Activated CD4-positive, alpha-beta T cell treated with anti-CD3 and anti-CD28 coated beads, Interleukin-2, amount 50 U/mL, for 4 hours (primary cell): ENCODE results near the gene RALA.
"Not testable (repeated sequence)": the region's sequence is repeated elsewhere in the genome, so short reads cannot be mapped to it uniquely, and the experiment has no call there.

Source experiments
- DNase-seq, 2 experiments: peaks; one replicate each; pipeline ENCODE4 v3.0.0-alpha.2; 2020

Gene RALA

DNA sequence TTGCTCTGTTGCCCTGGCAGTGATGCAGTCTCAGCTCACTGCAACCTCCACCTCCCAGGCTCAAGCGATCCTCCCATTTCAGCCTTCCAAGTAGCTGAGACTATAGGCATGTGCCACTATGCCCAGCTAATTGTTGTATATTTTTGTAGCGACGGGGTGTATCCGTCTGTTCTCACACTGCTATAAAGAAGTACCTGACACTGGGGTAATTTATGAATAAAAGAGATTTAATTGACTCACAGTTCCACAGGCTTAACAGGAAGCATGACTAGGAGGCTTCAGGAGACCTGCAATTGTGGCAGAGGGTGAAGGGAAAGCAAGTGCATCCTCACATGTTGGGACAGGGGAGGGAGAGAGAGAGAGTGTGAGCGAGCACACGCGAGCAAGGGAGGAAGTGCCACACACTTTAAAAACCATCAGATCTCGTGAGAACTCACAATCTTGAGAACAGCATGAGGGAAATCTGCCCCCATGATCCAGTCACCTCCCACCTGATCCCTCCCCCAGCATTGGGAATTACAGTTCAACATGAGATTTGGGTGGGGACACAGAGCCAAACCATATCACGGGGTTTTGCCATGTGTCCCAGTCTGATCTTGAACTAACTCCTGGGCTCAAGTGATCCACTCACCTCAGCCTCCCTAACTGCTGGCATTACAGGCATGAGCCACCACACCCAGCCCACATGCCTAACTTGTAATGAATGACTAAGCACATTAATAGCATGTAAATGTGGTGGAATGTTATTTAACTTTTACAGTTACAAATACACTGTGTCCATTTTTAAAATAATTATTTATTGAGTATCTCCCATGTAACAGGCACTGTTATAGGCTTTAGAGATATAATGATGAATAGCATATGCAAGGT, 65.5 kb downstream of the RALA start:
- DNase-seq = no peak

DNA sequence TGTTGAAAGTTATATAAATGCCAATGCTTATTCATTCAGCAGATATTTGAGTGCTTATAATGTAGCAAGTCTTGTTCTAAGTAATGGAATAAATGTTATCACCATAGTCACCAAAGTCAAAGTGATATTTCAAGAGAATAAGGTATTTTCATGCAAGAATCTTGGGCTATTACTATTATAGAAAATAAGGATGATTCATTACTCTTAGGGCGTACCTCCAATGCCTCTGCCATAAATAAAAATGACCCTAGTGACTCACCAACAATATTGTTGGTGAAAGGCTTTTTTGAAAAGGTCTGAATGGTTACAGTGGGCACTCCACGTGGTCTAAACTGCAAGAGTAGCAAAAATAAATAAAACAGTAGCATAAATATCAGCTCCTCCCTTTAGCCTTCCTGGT, 68.4 kb downstream of the RALA start:
- DNase-seq = no peak

DNA sequence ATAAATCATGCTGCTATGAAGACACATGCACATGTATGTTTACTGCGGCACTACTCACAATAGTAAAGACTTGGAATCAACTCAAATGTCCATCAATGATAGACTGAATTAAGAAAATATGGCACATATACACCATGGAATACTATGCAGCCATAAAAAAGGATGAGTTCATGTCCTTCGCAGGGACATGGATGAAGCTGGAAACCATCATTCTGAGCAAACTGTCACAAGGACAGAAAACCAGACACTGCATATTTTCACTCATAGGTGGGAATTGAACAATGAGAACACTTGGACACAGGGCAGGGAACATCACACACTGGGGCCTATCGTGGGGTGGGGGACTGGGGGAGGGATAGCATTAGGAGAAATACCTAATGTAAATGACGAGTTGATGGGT, 69.7 kb downstream of the RALA start:
- not testable (repeated sequence) for DNase-seq

DNA sequence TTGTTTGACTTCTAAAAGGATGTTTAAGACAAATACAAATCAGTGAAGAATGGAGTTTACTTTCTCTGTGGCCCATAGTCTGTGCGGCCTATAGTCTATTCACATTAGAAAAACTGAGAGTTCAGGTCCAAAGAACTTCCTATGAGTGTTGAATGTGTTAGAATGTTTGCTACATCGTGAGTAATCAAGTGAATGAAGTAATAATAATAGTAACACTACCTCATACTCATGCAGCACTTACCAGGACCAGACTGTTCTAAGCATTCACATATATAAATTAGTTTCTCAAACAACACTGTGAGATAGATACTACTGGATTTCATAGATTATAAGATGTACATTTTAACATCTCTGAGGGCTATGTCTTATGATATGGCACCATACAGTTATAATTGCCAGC, 70.4 kb downstream of the RALA start:
- no peak for DNase-seq

DNA sequence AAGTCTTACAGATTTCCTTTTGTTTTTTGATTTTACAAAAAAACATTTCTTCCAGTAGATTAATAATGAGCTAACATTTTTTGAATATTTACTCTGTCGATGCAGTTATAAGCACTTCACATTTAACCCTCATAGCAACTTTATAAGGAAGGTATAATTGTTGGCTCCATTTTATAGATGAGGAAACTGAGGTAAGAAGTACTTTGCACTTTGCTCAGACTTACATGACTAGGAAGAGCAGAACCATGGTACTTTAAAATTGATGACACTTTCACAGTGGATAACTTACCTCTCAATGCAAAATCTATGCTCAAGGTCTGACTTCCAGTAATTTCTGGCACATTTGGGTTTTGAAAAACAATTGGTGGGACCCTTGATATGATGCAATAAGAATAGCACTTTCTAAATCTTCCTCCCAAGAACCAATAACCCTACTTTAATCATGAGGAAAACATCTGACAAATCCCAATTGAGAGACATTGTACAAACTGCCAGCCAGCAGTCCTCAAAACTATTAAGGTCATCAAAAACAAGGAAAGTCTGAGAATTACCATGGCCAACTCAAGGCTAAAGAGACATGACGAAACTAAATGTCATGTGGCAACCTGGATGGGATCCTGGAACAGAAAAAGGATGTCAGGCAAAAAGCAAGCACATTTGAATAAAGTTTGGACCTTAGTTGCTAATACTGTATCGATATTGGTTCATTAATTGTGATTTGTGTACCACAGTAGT, 72.6 kb downstream of the RALA start:
- DNase-seq = no peak

DNA sequence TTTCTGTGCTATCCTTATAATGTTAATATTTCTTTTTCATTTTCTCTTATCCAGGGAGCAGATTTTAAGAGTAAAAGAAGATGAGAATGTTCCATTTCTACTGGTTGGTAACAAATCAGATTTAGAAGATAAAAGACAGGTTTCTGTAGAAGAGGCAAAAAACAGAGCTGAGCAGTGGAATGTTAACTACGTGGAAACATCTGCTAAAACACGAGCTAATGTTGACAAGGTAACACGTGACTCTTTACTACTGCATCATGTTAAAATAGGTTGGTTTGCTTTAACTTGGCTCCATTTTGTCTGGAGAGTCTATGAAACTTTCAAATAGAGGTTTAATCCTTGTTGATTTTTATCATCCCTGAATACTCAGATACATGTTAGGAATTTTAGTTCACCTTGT, 73.3 kb downstream of the RALA start:
- DNase-seq = no peak

DNA sequence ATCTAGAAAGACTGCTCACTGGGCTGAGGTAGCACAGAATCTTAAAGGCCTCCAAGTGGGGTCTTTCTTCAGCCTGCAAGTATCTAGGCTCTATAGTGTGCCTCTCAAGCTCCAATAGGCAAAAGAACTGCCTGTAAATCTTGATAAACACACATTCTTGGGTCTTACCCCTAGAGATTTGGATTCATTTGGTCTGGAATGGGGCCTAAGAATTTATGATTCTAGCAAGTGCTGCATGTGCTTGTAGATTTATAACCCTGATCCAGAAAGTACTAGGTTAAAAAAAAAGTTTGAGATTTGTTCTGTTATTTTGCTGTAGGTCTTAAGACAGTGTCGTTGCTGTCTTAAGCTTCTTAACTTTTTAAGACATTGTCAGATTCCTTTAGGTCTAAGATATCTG, 74.1 kb downstream of the RALA start:
- no peak for DNase-seq

DNA sequence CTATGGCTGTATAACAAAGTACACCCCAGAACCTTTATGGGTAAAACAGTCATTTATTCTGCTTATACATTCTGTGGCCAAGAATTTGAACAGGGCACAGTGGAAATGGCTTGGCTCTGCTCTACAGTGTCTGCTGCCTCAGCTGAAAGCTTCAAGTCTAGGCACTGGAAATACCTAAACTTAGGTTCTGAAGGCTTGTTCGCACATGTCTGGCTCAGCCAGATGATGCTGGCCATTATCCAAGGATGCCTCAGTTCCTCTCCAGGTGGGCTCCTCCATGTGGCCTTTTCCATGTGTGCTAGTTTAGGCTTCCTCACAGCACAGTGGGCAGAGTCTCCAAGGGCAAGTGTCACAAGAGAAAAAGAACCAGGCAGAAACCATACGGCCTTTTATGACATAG, 76.8 kb downstream of the RALA start:
- DNase-seq = no peak

DNA sequence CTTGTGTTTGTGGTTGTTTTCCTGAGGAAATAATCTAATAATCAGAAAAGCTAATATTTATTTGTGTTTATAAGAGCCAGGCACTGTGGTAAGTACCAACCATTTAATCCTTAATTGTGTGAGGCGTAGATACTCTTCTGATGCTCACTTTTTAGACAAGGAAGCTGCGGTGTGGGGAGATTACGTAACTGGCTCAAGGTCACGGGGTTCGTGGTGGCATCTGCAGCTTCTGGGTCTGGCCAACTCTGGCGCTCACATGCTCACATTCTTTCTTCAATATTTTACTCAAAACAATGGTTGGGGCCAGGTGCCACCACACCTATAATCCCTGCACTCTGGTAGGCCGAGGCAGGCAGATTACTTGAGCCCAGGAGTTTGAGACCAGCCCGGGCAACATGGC, 77.6 kb downstream of the RALA start:
- no peak for DNase-seq

DNA sequence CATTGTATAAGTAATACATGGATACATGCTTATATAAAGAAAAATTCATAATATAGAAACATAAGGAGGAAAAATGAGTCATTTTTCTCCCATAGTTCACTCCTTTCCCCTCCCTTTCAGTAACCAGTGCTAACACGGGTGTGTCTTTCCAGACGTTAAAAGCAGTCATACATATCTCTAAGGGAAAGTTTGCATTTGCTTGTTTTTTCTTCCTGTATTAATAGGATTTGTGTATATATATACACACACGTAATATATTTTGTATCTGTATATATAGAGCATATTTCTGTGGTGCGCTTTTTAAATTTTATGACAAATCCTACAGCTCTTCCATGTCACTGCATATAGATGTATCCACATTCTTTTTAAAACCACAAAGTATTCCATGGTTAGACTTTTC, 78.8 kb downstream of the RALA start:
- no peak for DNase-seq

DNA sequence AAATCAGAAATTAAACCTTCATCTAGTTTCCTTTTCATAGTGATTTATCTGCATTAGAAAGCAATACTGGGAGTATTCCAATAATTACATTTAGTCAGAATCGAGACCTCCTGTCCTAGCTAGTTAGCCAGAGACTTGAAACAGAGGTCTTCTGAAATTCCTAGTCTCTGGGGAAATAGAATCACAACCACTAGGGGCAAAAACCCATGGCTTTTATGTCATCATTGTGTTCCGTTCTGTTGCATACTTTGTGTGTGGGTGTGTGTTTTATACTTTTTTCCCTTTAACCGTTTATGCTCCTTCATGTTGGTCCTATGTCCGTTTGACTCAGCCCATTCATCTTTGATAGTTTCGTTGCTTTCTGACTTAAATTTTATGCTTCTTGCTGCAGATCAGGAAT, 79.8 kb downstream of the RALA start:
- no peak for DNase-seq

DNA sequence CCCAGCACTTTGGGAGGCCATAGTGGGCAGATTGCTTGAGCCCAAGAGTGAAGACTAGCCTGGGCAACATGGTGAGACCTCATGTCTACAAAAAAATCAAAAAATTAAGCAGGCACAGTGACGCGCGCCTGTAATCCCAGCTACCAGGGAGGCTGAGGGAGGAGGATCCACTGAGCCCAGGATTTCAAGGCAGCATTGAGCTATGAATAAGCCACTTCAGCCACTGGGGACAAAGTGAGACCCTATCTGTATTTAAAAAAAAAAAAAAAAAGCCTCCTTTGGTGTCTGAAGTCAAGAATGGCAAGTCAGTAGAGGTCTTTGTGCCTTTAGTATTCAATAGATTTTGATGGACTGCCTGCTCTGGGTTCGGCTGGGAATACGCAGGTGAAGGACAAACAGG, 85.7 kb downstream of the RALA start:
- DNase-seq = no peak

DNA sequence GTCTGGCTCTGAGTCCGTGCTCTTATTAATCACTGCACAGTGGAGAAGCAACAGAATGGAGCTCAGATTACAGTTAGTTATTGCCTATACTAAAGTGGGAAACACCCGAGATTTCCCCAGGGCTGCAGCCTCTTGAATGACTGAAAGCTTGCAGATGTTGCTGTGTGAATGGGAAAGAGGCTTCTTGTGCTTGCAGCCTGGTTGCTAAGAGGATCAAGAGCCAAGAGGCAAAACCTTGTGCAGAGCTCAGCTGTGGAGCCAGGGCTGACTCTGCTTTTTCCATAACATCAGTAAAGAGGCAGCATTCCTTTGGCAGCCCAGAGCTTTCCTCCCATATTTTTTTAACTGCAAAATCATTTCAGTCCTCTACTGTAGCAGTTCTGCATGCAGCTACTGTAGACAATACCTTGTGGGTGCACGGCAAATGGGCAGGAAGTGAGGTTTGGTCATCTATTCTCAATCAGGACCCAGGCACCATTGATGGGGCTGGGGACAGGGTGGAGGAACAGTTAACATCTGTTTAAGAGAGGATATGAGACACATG, 86.5 kb downstream of the RALA start:
- DNase-seq = no peak

DNA sequence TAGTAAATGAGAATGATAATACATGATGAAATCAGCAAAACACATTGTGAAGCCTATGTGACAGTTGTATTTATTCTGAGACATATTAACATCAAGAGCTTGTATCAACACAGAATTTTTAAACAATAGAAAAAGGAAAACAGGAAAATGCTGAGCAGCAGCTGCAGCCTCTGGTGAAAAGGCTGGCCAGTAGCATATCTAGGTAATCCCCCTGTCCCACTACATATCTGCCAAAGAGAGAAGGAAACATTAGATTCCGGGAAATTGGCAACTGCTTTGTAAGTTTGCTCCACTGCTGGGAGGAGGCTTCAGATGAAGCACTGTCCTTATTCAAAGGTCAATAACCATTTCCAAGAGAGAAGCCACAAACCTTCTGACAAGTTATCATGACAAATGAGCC, 89.4 kb downstream of the RALA start:
- DNase-seq = no peak

DNA sequence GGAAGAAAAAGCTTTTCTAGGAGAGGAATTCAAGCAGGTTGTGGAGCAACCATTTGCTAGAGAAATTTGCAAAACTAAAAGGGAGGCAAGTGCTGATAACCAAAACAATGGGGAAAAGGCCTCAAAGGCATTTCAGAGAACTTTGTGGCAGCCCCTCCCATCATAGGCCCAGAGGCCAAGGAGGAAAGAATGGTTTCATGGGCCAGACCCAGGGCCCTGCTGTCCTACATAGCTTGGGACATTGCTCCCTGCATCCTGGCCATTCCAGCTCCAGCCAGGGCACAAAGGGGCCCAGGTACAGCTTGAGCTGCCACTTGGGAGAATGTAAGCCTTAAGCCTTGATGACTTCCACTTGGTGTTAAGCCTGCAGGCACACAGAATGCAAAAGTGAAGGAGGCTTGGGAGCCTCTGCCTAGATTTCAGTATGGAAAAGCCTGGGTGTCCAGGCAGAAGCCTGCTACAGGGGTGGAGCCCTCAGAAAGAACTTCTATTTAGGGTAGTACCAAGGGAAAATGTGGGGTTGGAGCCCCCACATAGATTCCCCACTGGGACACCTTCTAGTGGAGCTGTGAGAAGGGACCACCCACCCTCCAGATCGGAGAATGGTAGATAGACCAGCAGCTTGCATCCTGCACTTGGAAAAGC, 91.2 kb downstream of the RALA start:
- DNase-seq = no peak

DNA sequence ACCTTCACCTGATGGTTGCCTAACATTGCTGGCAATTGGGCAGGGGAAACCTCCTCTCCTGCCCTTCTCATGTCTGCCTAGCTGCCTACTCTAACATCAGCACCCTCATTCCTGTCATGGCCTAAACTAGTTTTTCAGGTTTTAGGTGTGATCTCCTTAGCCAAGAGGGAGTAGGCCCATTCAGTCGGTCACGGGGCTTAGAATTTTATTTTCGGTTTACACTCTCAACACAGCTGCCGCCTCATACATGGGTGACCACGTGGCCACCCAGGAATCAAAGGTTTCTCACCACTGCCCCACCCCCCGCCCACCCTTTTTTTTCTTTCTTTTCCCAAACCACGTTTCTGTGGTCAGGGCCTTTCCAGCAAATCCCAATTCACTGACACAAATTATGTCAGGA, 97.2 kb downstream of the RALA start:
- DNase-seq = no peak

DNA sequence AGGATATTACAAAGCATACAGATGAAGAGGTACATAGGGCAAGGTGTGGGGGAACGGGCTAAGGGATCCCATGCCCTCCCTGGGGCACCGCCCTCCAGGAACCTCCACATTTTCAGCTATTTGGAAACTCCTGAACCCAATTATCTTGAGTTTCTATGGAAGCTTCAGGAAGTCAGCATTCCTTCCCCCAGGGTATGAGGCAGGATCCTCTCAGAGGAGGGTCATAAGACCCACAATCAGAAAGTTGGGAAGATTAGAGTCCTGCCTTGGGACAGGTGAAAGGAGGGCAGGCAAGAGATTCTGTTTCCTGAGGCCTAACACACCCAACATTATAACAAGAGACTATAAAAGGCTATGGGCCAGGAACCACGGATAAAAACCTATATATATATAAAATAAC, 98.0 kb downstream of the RALA start:
- no peak for DNase-seq

DNA sequence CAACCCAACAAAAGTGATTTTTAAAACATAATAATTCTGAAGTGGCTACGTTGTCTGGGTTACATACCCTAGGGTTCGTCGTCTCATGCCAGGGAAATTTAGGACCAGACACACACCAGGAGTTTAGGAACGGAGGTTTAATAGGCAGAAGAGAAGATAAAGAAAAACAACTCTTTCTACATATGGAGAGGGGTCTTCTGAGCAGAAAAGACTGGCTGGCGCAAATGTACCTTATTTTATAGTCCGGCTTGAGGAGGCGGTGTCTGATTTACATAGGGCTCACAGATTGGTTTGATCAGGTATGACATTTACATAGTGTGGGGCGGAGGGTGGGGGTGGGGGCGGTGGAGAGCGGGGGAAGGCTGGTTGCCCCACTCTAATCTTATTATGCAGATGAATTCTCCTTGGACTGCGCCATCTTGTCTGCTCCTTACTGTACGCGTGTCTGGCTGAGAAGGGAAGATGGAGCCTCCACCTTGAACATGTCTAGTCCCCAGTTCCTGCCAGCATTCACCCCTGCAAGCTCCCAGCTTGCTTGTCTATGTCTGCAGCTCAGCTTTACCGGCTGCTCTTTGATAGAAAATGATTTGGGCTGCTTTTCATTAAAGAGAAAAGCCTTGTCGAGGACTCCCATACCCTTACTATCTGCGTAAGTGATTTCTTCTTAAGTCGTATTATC, 98.7 kb downstream of the RALA start:
- DNase-seq = no peak

DNA sequence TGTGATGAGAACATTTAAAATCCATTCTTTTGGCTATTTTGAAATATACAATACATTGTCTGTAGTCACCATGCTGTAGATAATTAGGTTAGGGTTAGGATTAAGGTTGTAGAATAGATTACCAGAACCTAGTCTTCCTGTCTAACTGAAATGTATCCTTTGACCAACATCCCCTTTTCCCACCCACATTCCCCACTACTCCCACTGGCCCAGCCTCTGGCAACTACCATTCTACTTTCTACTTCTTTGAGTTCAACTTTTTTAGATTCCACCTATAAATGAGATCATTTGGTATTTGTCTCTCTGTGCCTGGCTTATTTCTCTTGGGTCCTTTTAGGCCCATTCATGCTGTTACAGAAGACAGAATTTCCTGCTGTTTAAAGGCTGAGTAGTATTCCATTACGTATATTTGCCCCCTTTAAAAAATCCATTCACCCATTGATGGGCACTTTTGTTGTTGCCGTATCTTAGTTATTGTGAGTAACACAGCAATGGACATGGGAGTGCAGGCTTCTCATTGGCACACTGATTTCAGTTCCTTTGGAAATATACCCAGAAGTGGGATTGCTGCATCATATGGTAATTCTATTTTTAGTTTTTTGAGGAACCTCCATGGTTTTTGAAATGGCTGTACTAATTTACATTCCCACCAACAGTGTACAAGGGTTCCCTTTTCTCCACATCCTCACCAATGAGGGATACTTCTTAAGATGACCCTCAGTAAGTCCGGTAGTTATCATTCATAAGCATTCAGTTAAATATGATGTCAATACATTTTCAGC, 104.0 kb downstream of the RALA start:
- no peak for DNase-seq

DNA sequence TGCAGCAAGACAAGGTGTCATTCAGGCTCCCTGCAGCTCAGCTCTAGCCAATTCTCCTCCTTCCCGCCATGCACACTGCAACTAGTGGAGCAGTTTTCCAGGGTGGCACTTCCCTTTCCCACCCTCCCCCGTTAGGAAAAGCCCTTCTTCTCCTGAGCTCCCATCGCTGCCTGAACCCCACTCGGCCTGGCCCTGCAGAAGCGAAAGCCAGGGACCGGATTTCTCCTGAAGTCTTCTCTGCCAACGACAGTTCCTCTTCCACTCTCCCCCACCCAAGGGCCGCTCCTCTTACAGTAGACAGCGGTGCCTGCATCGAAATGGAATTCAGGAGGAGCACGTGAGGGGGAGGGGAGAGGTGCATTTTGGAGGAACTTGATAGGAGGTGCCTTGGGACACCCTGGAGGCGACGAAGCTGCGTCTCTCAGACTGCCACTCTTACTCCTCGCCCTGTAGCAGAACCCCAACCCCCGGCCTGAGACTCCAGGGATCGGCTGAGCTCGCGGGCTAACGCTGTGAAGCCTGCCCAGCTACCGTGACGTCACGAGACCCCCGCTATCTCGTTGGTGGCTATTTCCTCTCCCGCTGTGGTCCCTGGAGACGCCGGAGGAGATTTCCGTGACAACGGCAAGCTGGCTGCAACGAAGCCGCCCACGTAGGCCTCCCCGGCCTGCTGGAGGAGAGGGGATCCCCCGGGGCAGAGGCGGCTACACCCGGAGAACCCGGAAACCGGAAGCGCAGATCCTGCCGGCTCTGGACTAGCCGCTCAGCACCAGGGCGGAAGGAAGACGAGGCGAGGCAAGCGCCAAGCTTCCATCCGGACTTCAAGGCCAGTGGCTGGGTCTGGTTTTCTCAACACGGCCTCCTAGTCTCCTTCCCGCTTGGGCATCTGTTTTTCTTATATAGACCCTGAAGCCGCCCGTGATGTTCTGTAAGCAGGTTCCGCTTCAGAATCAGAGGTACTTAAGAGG, 109.7 kb downstream of the RALA start:
- peak; percentile 95 to 97 for DNase-seq
